Activated naive CD8-positive, alpha-beta T cell treated with anti-CD3 and anti-CD28 coated beads, Interleukin-2, amount 50 U/mL, for 16 hours (primary cell): ENCODE results near the gene LIPC.

Experiments
- DNase-seq: peaks from one replicate; pipeline ENCODE4 v3.0.0-alpha.2; 2020; ENCODE audit warnings: low read depth, low spot score

Gene LIPC

GRCh38 chr15:58457466-58457965 lies 25.7 kb downstream of the LIPC start:
- no peak for DNase-seq

DNA sequence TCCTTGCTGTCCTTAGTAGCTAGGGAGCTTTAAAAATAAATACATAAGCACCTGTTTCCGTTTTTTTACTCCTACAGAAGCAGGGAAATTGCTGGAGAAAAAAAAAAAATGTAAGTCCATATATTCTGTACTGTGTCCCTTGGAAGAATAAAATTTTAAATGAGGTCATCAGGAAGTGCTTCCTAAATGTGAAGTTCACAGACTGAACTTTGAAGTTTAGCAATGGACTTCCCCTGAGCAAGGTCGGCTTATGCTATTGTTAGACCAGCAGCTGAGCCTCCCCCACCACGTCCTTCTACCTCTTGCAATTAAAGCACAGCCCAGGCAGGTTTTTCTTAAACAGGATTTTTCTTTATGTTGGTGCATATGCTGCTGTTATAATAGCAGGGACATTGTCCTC lies 26.3 kb downstream of the LIPC start:
- DNase-seq = no peak

DNA sequence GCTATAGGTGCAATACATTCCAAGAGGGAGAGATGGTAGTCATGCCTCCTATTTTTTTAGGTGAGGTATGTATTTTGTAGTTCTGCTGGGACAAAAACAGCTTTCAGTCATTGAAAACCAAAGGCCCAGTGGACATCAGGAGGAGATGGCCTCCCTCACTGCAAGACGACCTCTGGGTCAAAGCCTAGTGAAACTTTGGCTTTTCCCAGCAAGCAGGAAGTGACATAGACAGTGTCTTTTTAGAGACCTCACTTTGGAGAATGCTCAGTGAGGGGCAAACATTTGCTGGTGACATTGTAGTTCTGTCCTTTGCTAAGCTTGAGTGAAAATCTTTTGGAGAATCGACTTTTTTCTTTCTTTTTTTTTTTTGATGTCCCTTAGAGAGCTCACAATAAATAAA lies 27.3 kb downstream of the LIPC start:
- no peak for DNase-seq

- no peak for DNase-seq
Observed at GRCh38 chr15:58459560-58459959, 27.8 kb downstream of the LIPC start.

GRCh38 chr15:58460116-58460790 lies 28.5 kb downstream of the LIPC start:
- DNase-seq = no peak

DNA sequence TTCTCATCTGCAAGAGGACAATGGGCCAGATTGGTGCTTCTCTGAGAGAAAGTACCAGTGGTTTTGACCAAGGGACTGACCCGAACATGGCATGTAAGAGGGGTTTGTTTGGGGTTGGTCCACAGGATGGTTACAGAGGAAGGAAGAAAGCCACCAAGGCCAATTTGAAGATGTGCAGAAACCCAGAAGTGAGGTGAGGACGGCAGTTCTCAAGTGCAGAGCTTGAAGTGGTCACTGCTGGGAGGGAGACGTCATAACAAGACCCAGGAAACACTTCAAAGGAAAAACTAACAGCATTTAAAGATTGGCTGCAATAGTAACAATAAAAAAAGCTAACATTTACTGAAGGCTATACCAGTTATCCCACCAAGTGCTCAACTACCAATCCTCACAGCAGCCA lies 29.1 kb downstream of the LIPC start:
- no peak for DNase-seq

GRCh38 chr15:58462547-58462946 lies 30.8 kb downstream of the LIPC start:
- no peak for DNase-seq

- DNase-seq = no peak
Observed at GRCh38 chr15:58462973-58463663, 31.3 kb downstream of the LIPC start.

DNA sequence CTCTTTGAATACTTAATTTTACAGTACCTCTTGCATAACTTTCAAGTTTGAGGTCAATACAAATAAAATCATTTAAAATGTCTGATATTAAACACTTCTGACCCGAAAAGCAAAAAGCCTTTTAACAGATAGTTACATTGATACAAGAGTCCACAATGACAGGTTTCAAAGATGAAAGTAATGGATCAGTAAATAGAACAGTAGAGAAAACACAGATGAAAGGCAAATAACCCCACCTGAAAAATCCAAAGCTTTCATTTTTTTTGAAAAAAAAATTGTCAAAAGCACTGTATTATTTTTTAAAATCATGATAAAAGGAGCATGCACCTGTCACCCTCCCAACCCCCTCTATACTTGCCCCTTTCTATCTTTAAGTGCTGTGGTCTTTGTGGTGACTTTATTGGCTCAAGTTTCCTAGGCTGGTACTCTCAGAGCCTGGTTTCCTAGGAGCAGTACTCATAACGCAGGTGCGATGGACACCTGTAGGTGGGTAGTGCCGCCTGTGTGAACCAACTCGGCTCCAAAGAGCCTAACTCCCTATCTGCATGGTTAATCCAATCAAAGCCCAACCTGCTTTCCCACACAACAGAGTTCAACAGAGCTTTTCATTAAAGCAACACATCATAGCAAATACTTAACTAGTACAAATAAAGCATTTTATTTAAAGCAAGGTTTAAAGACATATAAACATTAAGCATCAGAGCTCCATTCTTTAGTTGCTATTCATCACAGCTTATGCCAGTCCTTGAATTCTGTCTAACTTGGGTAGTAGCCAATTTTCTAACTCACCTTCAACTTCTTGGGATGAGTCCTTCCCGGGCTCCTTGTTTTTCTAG lies 32.2 kb downstream of the LIPC start:
- no peak for DNase-seq

GRCh38 chr15:58465070-58465469 lies 33.3 kb downstream of the LIPC start:
- DNase-seq = no peak

- no peak for DNase-seq
Observed at GRCh38 chr15:58465866-58466517, 34.2 kb downstream of the LIPC start.

GRCh38 chr15:58466566-58466965 lies 34.8 kb downstream of the LIPC start:
- no peak for DNase-seq

- no peak for DNase-seq
Observed at GRCh38 chr15:58467121-58467721, 35.4 kb downstream of the LIPC start.

- no peak for DNase-seq
Observed at GRCh38 chr15:58467722-58468423, 36.1 kb downstream of the LIPC start.

- no peak for DNase-seq
Observed at GRCh38 chr15:58469432-58470353, 37.9 kb downstream of the LIPC start.

DNA sequence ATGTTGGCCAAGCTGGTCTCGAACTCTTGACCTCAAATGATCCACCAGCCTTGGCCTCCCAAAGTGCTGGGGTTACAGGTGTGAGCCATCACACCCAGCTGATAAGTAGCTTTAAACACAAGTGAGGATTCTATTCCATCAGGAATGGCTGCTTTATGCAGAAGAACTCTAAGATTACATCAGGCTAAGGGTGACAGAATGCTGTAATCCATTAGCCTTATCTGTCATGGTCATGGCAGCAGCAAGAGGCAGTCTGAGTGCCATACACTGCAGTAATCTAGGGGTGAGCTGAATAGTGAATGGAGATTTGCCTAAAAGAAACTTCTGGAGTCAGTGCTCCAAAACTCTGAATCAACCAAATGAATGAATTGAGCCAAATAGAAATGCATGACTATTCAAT lies 39.6 kb downstream of the LIPC start:
- DNase-seq = no peak

DNA sequence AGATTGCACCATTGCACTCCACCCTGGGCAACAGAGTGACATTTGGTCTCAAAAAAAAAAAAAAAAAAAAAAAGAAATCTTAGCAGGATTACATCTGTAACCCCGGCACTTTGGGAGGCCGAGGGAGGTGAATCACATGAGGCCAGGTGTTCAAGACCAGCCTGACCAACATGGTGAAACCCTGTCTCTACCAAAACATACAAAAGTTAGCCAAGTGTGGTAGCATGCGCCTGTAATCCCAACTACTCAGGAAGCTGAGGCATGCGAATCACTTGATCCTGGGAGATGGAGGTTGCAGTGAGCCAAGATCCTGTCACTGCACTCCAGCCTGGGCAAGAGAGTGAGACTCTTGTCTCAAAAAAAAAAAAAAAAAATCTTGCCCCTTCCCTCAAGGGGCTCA lies 40.4 kb downstream of the LIPC start:
- DNase-seq = no peak

GRCh38 chr15:58472821-58473581 lies 41.2 kb downstream of the LIPC start:
- DNase-seq = peak; percentile 7

DNA sequence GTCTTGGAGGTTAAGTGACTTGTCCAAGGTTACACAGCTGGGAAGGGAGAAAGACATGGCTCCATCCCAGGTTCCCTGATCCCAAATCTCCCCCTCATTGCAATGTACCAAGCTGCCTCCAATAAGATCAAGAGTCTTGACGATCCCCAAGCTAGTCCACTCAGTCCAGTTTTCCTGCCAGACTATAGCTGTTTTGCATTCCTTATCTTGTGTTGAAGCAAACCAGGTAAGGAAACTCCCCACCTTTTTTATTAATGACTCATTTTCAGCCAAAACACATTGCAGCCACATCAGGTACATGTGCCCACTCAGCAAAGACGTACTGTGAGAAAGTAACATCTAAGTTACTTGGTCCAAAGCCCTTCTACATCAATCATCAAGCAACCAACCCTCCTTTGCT lies 41.9 kb downstream of the LIPC start:
- no peak for DNase-seq
